ENCODE measurements around the gene CRIM1. TPM values are rescaled to one million over a fixed set of nuclear protein-coding genes. Genes with fewer than 3 reads are reported as not detected.

CRIM1 gene
- total RNA-seq, 1 experiment from 2014 or later = 245 TPM

DNA sequence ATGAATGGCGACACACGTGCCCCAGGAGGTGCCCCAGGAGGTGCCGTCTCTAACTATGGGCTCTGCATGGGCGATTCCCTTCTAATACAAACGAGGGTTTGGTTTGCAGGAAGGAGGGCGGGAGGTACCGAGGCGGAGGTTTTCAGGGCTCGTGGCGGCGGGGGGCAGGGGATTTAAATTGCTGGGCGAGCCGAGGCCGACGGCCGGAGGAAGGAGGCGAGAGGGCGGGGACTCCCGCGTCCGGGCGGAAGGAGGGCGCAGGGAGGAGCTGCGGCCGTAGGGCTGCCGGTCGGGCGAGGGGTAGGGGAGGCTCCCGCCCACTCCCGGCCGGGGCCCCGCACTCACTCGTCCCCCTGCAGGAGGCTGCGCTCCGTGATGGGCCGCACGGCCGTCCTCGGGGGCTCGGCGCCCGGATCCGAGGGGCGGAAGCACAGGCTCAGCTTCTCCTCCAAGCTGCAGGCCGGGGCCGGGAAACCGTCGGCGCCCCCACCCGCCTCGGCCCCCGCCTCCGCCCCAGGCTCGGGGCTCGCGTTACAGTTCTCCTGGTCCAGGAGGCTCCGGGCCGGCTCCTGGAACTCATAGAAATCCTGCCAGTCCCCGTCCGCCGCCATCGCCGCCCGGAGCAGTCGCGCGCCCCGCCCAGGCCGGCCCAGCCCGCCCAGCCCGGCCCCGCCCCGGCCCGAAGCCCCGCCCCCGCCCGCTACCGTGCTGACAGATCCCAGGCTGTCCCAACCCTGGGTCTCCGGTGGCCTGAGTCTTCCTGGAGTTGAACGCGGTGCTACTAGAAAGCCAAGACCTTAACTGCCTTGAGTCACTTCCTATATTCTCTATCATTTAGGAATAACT, 242.2 kb downstream of the CRIM1 start, which contains the start of gene FEZ2:
Gene FEZ2, minus strand, starts transcription at position 637 of the 846 bp plus-strand sequence. Its CDS starts 26 bp downstream, at position 611.
- Histone ChIP-seq H3K4me1 (replicated peaks) (peaks cover 16% of the 10 kb centered on the region), H3K9me3 (replicated peaks) (no peaks in the 10 kb centered on the region; the same call in 1 of the 2 replicates), H3K36me3 (peaks cover 35% of the 10 kb centered on the region), H3K27me3 (replicated peaks) (no peaks in the 10 kb centered on the region), H3K4me3 (peak within 1 kb of the TSS; percentile 95), H3K27ac (peak within 1 kb of the TSS; percentile 86)
- DNase-seq (ENCODE audit: low read depth in 1 of 2, low spot score in 2 of 2) = peak; percentile 76 to 84

Other genes with a start within 250 kb of the CRIM1 start
- gene FEZ2, start 242.4 kb downstream of the CRIM1 start, total RNA-seq (2014; rRNA removed; shearing (Covaris generic)) = 107 and 129 TPM in 2 replicates